Measurements from ENCODE around the gene UMPS.
"Not testable (repeated sequence)": the region's sequence is repeated elsewhere in the genome, so short reads cannot be mapped to it uniquely, and the experiment has no call there.

UMPS gene

GRCh38 chr3:124707656-124708062 lies 22.6 kb upstream of the UMPS start:
- no peak for DNase-seq (ENCODE audit: low spot score)

- no peak for DNase-seq (ENCODE audit: low spot score)
Measured at GRCh38 chr3:124714223-124714853, 15.9 kb upstream of the UMPS start.

- DNase-seq (ENCODE audit: low spot score) = no peak
Measured at GRCh38 chr3:124722589-124722988, 7.7 kb upstream of the UMPS start.

- no peak for DNase-seq (ENCODE audit: low spot score)
Measured at GRCh38 chr3:124730941-124731297, 667 bp downstream of the UMPS start.

GRCh38 chr3:124731760-124732159 lies 1.5 kb downstream of the UMPS start:
- no peak for DNase-seq (ENCODE audit: low spot score)

- DNase-seq (ENCODE audit: low spot score) = no peak
Measured at GRCh38 chr3:124741027-124741426, 10.8 kb downstream of the UMPS start.

- DNase-seq (ENCODE audit: low spot score) = no peak
Measured at GRCh38 chr3:124745756-124746155, 15.5 kb downstream of the UMPS start.

GRCh38 chr3:124747111-124747981 lies 17.1 kb downstream of the UMPS start:
- no peak for DNase-seq (ENCODE audit: low spot score)

- DNase-seq (ENCODE audit: low spot score) = no peak
Measured at GRCh38 chr3:124748560-124749198, 18.4 kb downstream of the UMPS start.

- DNase-seq (ENCODE audit: low spot score) = not testable (repeated sequence)
Measured at GRCh38 chr3:124749877-124750276, 19.6 kb downstream of the UMPS start.

- DNase-seq (ENCODE audit: low spot score) = no peak
Measured at GRCh38 chr3:124751501-124751900, 21.2 kb downstream of the UMPS start.

GRCh38 chr3:124752051-124752450 lies 21.8 kb downstream of the UMPS start:
- DNase-seq (ENCODE audit: low spot score) = no peak

GRCh38 chr3:124757926-124758325 lies 27.7 kb downstream of the UMPS start:
- DNase-seq (ENCODE audit: low spot score) = not testable (repeated sequence)

GRCh38 chr3:124758851-124759635 lies 28.8 kb downstream of the UMPS start:
- no peak for DNase-seq (ENCODE audit: low spot score)

- no peak for DNase-seq (ENCODE audit: low spot score)
Measured at GRCh38 chr3:124759666-124760401, 29.6 kb downstream of the UMPS start.

- DNase-seq (ENCODE audit: low spot score) = no peak
Measured at GRCh38 chr3:124760601-124761000, 30.3 kb downstream of the UMPS start.

GRCh38 chr3:124761250-124761796 lies 31.1 kb downstream of the UMPS start:
- DNase-seq (ENCODE audit: low spot score) = peak; percentile 87

- no peak for DNase-seq (ENCODE audit: low spot score)
Measured at GRCh38 chr3:124761935-124762660, 31.8 kb downstream of the UMPS start.

- no peak for DNase-seq (ENCODE audit: low spot score)
Measured at GRCh38 chr3:124762661-124763011, 32.4 kb downstream of the UMPS start.

- no peak for DNase-seq (ENCODE audit: low spot score)
Measured at GRCh38 chr3:124763206-124763605, 33.0 kb downstream of the UMPS start.
